Measurements from ENCODE around the gene PPFIA4.

The PPFIA4 gene

DNA sequence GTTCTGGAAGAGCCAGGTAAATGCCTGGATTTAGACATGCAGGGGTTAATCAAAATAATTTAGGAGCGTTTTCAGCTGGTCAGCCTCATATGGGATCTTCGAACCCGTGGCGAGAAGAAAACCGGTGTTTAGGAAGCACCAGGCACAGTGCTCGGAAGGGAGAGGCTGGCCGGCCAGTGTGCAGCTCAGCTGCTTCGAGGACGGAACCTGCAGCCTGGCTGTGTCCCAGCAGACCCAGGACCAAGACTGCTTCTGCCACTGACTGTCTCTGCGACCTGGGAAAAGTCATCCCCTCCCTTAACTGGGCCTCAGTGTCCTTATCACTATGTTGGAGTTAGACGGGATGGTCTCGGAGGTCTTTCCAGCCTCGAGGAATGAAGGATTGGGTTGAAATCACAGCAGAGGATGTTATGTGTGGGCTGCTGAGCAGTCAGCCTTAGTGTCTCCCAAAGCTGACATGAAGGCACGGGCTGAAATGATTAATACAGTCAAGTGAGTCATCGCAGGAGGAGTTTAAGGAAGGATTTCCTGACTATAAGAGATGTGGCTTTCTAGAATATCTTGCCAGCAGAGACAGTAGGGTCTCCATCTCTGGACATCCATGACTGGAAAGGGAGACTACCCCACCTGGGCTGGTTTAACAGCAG, 20.8 kb downstream of the PPFIA4 start:
- Histone ChIP-seq H3K9me3 (ENCODE audit: control insufficient read depth, low read length) (no peaks in the 10 kb centered on the region), H3K4me1 (ENCODE audit: control insufficient read depth, insufficient read depth, low read length) (no peaks in the 10 kb centered on the region), H3K9ac (ENCODE audit: low read length) (no peak overlapping the region), H3K36me3 (ENCODE audit: control insufficient read depth, insufficient read depth, low read length) (no peaks in the 10 kb centered on the region), H3K27me3 (ENCODE audit: control insufficient read depth, insufficient read depth, low read length) (peaks cover 9% of the 10 kb centered on the region), H3K4me3 (ENCODE audit: low read length) (no peak overlapping the region)

GRCh38 chr1:203048086-203048485, 21.8 kb downstream of the PPFIA4 start:
- Histone ChIP-seq H3K4me3 (ENCODE audit: low read length) (no peak overlapping the region), H3K9me3 (ENCODE audit: control insufficient read depth, low read length) (no peaks in the 10 kb centered on the region), H3K27me3 (ENCODE audit: control insufficient read depth, insufficient read depth, low read length) (peaks cover 13% of the 10 kb centered on the region), H3K4me1 (ENCODE audit: control insufficient read depth, insufficient read depth, low read length) (no peaks in the 10 kb centered on the region), H3K9ac (ENCODE audit: low read length) (no peak overlapping the region), H3K36me3 (ENCODE audit: control insufficient read depth, insufficient read depth, low read length) (no peaks in the 10 kb centered on the region)

DNA sequence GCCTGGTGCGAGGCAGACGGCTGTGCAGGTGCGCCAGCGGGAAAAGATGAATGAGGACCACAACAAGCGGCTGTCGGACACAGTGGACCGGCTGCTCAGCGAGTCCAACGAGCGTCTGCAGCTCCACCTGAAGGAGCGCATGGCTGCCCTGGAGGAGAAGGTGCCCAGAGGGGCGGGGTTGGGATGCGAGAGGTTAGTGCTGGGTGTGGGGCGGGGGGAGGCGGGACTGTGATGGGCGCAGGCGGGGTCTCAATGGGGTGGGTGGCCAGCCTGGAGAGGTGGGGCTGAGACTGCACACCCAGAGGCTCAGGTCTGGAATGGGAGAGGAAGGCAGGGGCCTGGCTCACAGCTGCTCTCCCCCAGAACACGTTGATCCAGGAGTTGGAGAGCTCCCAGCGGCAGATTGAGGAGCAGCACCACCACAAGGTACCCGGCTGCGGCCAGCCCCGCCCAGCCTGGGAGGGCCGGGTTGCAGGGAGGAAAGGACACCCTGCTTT, 22.3 kb downstream of the PPFIA4 start:
- Histone ChIP-seq H3K36me3 (ENCODE audit: control insufficient read depth, insufficient read depth, low read length) (no peaks in the 10 kb centered on the region), H3K4me1 (ENCODE audit: control insufficient read depth, insufficient read depth, low read length) (no peaks in the 10 kb centered on the region), H3K27me3 (ENCODE audit: control insufficient read depth, insufficient read depth, low read length) (peaks cover 10% of the 10 kb centered on the region), H3K9me3 (ENCODE audit: control insufficient read depth, low read length) (no peaks in the 10 kb centered on the region), H3K9ac (ENCODE audit: low read length) (no peak overlapping the region), H3K4me3 (ENCODE audit: low read length) (no peak overlapping the region)

- Histone ChIP-seq H3K4me3 (ENCODE audit: low read length) (no peak overlapping the region), H3K36me3 (ENCODE audit: control insufficient read depth, insufficient read depth, low read length) (no peaks in the 10 kb centered on the region), H3K9ac (ENCODE audit: low read length) (no peak overlapping the region), H3K4me1 (ENCODE audit: control insufficient read depth, insufficient read depth, low read length) (no peaks in the 10 kb centered on the region), H3K9me3 (ENCODE audit: control insufficient read depth, low read length) (no peaks in the 10 kb centered on the region), H3K27me3 (ENCODE audit: control insufficient read depth, insufficient read depth, low read length) (peaks cover 10% of the 10 kb centered on the region)
Measured at GRCh38 chr1:203049077-203049476, 22.8 kb downstream of the PPFIA4 start.

DNA sequence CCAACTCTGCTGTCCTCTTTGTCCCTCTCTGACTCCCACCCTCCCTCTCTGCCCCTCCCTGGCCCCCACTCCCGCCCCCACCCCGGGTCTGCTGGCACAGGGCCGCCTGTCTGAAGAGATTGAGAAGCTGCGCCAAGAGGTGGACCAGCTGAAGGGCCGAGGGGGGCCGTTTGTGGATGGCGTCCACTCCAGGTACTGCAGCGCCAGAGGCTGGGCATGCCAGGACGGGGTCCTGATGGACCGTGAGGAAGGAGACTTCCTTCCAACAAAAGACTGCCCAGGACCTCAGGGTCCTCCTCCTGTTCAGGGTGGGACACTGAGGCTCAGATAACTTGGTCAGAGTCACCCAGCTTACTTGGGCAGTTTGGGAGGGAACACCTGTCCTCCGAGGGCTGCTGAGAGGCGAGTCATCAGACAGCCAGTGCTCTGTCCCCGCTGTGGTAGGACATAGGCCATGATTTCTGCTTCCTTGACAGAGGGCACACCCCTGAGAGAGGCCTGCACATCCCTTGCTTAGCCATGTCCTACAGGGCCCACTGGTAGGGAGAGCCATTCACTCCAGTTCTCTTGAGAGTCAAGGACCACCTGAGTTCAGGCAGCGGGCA, 23.4 kb downstream of the PPFIA4 start:
- Histone ChIP-seq H3K4me3 (ENCODE audit: low read length) (no peak overlapping the region), H3K4me1 (ENCODE audit: control insufficient read depth, insufficient read depth, low read length) (no peaks in the 10 kb centered on the region), H3K9me3 (ENCODE audit: control insufficient read depth, low read length) (no peaks in the 10 kb centered on the region), H3K9ac (ENCODE audit: low read length) (no peak overlapping the region), H3K36me3 (ENCODE audit: control insufficient read depth, insufficient read depth, low read length) (no peaks in the 10 kb centered on the region), H3K27me3 (ENCODE audit: control insufficient read depth, insufficient read depth, low read length) (peaks cover 8% of the 10 kb centered on the region)

GRCh38 chr1:203050826-203051225, 24.5 kb downstream of the PPFIA4 start:
- peaks cover 4% of the 10 kb centered on the region for H3K27me3 ChIP-seq (ENCODE audit: control insufficient read depth, insufficient read depth, low read length)
- no peak overlapping the region for H3K4me3 ChIP-seq (ENCODE audit: low read length)
- no peaks in the 10 kb centered on the region for H3K36me3 ChIP-seq (ENCODE audit: control insufficient read depth, insufficient read depth, low read length)
- H3K9ac ChIP-seq (ENCODE audit: low read length), result no peak overlapping the region
- no peaks in the 10 kb centered on the region for H3K9me3 ChIP-seq (ENCODE audit: control insufficient read depth, low read length)
- H3K4me1 ChIP-seq (ENCODE audit: control insufficient read depth, insufficient read depth, low read length), result no peaks in the 10 kb centered on the region

- H3K9ac ChIP-seq (ENCODE audit: low read length), result no peak overlapping the region
- peaks cover 4% of the 10 kb centered on the region for H3K27me3 ChIP-seq (ENCODE audit: control insufficient read depth, insufficient read depth, low read length)
- H3K4me1 ChIP-seq (ENCODE audit: control insufficient read depth, insufficient read depth, low read length), result no peaks in the 10 kb centered on the region
- no peak overlapping the region for H3K4me3 ChIP-seq (ENCODE audit: low read length)
- no peaks in the 10 kb centered on the region for H3K36me3 ChIP-seq (ENCODE audit: control insufficient read depth, insufficient read depth, low read length)
- H3K9me3 ChIP-seq (ENCODE audit: control insufficient read depth, low read length), result no peaks in the 10 kb centered on the region
Measured at GRCh38 chr1:203051841-203052324, 25.6 kb downstream of the PPFIA4 start.

DNA sequence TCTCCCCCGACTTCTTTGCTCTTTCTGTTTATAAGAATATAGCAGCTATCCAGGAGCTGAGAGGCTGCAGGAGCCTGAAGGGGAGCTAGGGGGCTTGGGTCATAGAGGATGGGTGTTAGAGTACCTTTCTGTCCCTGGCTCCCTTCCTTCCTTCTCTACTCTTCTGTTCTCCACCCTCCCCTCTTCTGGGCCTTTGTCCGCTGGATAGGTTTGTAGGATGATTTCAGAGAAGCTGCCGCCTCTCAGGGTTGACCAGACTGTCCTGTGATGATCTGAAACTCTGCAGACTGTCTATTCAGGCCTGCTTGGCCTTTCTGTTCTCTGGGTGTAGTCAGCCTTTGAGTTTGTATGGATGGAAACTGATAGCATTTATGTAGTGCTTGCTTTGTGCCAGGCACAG, 26.3 kb downstream of the PPFIA4 start:
- no peak overlapping the region for H3K9ac ChIP-seq (ENCODE audit: low read length)
- H3K9me3 ChIP-seq (ENCODE audit: control insufficient read depth, low read length), result no peaks in the 10 kb centered on the region
- no peaks in the 10 kb centered on the region for H3K4me1 ChIP-seq (ENCODE audit: control insufficient read depth, insufficient read depth, low read length)

DNA sequence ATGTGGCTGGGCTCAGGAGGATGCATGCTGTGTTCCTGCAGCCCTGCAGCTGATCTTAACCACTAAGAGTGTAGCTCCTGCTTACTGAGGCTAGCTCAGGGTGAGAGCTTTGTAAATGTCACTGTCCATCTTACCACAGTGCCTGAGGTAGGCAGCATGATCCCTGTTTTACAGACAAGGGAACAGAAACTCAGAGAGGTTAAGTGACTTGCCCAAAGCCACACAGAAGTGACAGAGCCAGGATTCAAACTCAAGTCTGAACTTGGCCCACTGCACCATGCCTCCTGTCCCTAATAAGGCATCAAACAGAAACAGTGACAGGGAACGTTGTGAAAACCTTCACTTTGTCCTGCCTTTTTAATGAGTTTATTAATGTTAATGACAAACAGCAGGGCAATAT, 27.9 kb downstream of the PPFIA4 start:
- H3K36me3 ChIP-seq (ENCODE audit: control insufficient read depth, insufficient read depth, low read length), result no peaks in the 10 kb centered on the region
- no peak overlapping the region for H3K9ac ChIP-seq (ENCODE audit: low read length)
- no peaks in the 10 kb centered on the region for H3K9me3 ChIP-seq (ENCODE audit: control insufficient read depth, low read length)
- peaks cover 4% of the 10 kb centered on the region for H3K27me3 ChIP-seq (ENCODE audit: control insufficient read depth, insufficient read depth, low read length)
- no peaks in the 10 kb centered on the region for H3K4me1 ChIP-seq (ENCODE audit: control insufficient read depth, insufficient read depth, low read length)
- no peak overlapping the region for H3K4me3 ChIP-seq (ENCODE audit: low read length)

More for the DNA sequence above, 26.3 kb downstream of the PPFIA4 start:
- Histone ChIP-seq H3K36me3 (ENCODE audit: control insufficient read depth, insufficient read depth, low read length) (no peaks in the 10 kb centered on the region), H3K4me3 (ENCODE audit: low read length) (no peak overlapping the region), H3K27me3 (ENCODE audit: control insufficient read depth, insufficient read depth, low read length) (peaks cover 4% of the 10 kb centered on the region)

DNA sequence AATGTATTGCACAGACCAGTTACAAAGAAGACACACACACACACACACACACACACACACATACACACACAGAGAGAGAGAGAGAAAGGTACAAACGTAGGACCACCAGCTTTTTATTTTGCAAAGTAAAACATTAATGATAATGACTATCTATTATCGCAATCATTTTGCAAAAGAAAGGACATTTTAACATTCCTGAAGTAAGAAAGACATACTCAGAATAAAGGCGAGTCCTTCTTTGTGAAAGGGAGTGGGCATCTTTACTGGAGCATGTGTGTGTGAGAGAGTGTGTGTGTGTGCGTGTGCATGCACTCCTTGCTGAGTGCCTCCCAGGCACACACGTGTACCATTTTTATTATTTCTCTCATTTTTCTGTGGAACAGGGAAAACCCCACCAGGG, 28.4 kb downstream of the PPFIA4 start:
- no peak overlapping the region for H3K9ac ChIP-seq (ENCODE audit: low read length)
- no peak overlapping the region for H3K4me3 ChIP-seq (ENCODE audit: low read length)
- no peaks in the 10 kb centered on the region for H3K36me3 ChIP-seq (ENCODE audit: control insufficient read depth, insufficient read depth, low read length)
- no peaks in the 10 kb centered on the region for H3K9me3 ChIP-seq (ENCODE audit: control insufficient read depth, low read length)
- H3K4me1 ChIP-seq (ENCODE audit: control insufficient read depth, insufficient read depth, low read length), result no peaks in the 10 kb centered on the region
- peaks cover 4% of the 10 kb centered on the region for H3K27me3 ChIP-seq (ENCODE audit: control insufficient read depth, insufficient read depth, low read length)

DNA sequence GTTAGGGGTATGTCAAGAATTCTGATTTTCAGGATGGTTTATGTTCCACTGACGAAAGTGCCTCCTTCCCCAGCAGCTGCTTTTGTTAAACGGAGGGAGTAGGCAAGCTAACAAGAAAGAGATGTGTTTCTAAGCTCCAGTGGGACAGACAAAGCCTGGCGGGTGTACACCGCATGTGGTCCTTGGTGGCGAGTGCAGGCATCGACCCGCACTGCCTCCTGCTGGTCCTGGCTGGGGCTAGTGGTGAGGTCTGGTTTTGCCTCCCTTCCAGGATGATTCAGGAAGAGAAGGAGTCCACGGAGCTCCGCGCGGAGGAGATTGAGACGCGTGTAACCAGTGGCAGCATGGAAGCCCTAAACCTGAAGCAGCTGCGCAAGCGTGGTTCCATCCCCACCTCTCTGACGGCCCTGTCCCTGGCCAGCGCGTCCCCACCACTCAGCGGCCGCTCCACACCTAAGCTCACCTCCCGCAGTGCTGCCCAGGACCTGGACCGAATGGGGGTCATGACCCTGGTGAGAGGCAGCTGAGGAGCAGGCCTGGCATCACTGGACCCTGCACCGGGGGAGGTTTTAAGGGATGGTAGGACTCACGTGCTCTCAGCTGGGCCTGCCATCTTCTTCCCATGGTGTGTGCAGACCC, 29.0 kb downstream of the PPFIA4 start:
- no peak overlapping the region for H3K9ac ChIP-seq (ENCODE audit: low read length)
- peaks cover 4% of the 10 kb centered on the region for H3K27me3 ChIP-seq (ENCODE audit: control insufficient read depth, insufficient read depth, low read length)
- H3K9me3 ChIP-seq (ENCODE audit: control insufficient read depth, low read length), result no peaks in the 10 kb centered on the region
- H3K4me1 ChIP-seq (ENCODE audit: control insufficient read depth, insufficient read depth, low read length), result no peaks in the 10 kb centered on the region
- H3K36me3 ChIP-seq (ENCODE audit: control insufficient read depth, insufficient read depth, low read length), result no peaks in the 10 kb centered on the region
- no peak overlapping the region for H3K4me3 ChIP-seq (ENCODE audit: low read length)

DNA sequence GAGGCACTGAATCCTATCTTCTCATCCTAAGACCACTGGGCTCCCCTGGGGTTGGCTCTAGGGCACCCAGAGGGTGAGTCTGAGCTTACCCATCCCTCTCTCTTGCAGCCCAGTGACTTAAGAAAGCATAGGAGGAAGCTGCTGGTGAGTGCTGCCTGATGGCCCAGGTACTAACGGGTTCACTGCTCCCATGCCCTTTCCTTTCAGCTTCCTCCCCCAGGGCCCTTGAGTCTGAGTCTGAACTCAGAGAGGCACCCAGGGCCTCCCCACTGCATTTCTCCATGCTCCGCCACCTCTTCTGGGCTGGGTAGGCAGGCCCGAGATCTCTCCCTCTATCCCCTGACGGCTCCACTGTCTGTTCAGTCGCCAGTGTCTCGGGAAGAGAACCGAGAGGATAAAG, 29.7 kb downstream of the PPFIA4 start:
- Histone ChIP-seq H3K27me3 (ENCODE audit: control insufficient read depth, insufficient read depth, low read length) (peaks cover 4% of the 10 kb centered on the region), H3K9me3 (ENCODE audit: control insufficient read depth, low read length) (no peaks in the 10 kb centered on the region), H3K9ac (ENCODE audit: low read length) (no peak overlapping the region), H3K4me3 (ENCODE audit: low read length) (no peak overlapping the region), H3K4me1 (ENCODE audit: control insufficient read depth, insufficient read depth, low read length) (no peaks in the 10 kb centered on the region), H3K36me3 (ENCODE audit: control insufficient read depth, insufficient read depth, low read length) (no peaks in the 10 kb centered on the region)

All from mucosa of stomach (tissue), 1 donor.